GM12865 (cell line): ENCODE measurements around the gene TASL.
"Not testable (repeated sequence)": the region's sequence is repeated elsewhere in the genome, so short reads cannot be mapped to it uniquely, and the experiment has no call there.

Experiments used
- DNase-seq: peaks from one replicate; pipeline ENCODE4 v3.0.0; 2010; ENCODE audit warnings: low read depth
- H3K4me3 ChIP-seq: 2 replicates; pipeline ENCODE4 v1.5.1; 2011; ENCODE audit warnings: mild to moderate bottlenecking, low read depth, low read length, control low read depth
- TF ChIP-seq, protein P1 (sequence below): IDR thresholded peaks from 2 replicates; pipeline ENCODE4 v1.5.1; 2011; ENCODE audit warnings: low read length, control low read depth, low read depth, inconsistent platforms; ENCODE audit not compliant: insufficient read depth; ENCODE audit errors: missing control alignments

TASL gene

GRCh38 chrX:30576881-30577280 lies 685 bp downstream of the TASL start:
- H3K4me3 ChIP-seq = peak overlapping the region; percentile 83

DNA sequence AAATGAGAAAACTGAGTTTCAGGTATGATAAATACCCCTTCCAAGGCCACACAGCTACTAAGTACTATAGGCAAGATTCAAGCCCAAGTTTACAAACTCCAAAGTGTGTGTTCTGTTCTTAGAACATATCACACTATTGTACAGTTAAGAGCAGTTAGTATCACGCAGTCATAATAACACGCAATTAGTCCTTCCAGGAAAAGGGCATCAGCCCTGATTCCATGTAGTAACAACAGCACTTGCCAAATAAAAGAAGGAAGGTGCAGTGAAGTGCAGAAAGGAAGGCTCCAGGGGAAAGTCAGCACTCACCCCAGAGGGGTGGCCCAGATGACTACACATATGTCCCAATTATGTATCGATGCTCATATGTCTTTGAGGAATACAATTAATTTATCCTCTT lies 4.4 kb downstream of the TASL start:
- TF ChIP-seq, protein P1, sequence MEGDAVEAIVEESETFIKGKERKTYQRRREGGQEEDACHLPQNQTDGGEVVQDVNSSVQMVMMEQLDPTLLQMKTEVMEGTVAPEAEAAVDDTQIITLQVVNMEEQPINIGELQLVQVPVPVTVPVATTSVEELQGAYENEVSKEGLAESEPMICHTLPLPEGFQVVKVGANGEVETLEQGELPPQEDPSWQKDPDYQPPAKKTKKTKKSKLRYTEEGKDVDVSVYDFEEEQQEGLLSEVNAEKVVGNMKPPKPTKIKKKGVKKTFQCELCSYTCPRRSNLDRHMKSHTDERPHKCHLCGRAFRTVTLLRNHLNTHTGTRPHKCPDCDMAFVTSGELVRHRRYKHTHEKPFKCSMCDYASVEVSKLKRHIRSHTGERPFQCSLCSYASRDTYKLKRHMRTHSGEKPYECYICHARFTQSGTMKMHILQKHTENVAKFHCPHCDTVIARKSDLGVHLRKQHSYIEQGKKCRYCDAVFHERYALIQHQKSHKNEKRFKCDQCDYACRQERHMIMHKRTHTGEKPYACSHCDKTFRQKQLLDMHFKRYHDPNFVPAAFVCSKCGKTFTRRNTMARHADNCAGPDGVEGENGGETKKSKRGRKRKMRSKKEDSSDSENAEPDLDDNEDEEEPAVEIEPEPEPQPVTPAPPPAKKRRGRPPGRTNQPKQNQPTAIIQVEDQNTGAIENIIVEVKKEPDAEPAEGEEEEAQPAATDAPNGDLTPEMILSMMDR = no peak
- no peak for DNase-seq
- H3K4me3 ChIP-seq = peak overlapping the region; percentile 53

More at GRCh38 chrX:30576881-30577280, 685 bp downstream of the TASL start:
- TF ChIP-seq, protein P1 = no peak
- peak; percentile 22 for DNase-seq

GRCh38 chrX:30572678-30573077 lies 4.9 kb downstream of the TASL start:
- peak overlapping the region; percentile 53 for H3K4me3 ChIP-seq
- TF ChIP-seq, protein P1 = no peak
- DNase-seq = no peak

DNA sequence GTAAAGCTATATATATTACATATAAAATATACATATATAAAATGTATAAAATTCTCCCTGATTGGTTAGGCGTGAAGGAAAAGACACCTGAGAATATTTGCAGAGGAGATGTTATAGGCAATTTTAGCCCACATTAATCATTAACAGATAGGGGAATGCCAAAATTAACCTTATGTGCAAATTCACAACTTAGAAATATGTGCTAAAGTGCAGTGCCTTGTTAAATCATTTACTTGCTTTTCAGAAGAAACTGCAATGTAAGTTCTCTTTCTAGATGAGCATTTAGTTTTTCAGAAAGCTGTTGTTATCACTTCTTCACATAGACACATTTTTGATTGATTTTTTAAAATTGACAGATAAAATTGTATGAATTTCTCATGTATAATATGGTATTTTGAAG lies 5.6 kb downstream of the TASL start:
- TF ChIP-seq, protein P1 = no peak
- no peak for DNase-seq
- peak overlapping the region; percentile 53 for H3K4me3 ChIP-seq

- TF ChIP-seq, protein P1 = peak; percentile 22
- no peak overlapping the region for H3K4me3 ChIP-seq
- DNase-seq = peak; percentile 40
Observed at GRCh38 chrX:30570505-30570904, 7.1 kb downstream of the TASL start.

DNA sequence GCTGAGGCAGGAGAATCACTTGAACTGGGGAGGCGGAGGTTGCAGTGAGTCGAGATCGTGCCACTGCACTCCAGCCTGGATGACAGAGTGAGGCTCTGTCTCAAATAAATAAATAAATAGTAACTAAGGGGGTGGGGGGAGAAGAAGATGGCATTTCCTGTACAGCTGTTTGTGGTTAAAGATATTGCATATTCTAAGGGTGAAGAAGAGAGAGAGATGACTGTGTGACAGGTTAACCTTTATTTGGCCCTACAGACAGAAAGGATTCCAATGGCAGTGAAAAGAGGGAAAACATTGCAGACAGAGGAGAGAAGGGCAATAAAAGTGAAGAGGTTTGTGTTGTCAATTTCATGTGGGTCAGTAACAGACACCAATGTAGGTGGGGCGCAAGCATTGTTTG lies 9.4 kb downstream of the TASL start:
- no peak overlapping the region for H3K4me3 ChIP-seq
- TF ChIP-seq, protein P1 = no peak
- peak; percentile 28 for DNase-seq

DNA sequence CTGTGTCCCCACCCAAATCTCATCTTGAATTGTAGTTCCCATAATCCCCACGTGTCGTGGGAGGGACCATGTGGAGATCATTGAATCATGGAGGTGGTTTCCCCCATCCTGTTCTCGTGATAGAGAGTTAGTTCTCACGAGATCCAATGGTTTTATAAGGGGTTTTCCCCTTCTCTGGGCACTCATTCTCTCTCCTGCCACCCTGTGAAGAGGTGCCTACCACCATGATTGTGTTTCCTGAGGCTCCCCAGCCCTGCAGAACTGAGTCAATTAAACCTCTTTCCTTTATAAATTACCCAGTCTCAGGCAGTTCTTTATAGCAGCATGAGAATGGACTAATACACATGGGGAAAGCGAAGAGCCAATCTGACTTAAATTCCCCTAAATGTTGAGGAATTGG lies 14.5 kb downstream of the TASL start:
- DNase-seq, H3K4me3 ChIP-seq: not testable (repeated sequence)
